Loucy (cell line): ENCODE results near the gene MYOF.

Experiments used
- H2AFZ ChIP-seq: fragments of 200-600 bp; sonication (generic); 2 replicates; pipeline ENCODE4 v1.6.0; 2016; ENCODE audit warnings: antibody characterized with exemption, mild to moderate bottlenecking, low read length, moderate library complexity
- H3F3A ChIP-seq: fragments of 200-600 bp; 2 replicates; pipeline ENCODE4 v1.6.0; 2016; ENCODE audit warnings: antibody characterized with exemption, low read depth, mild to moderate bottlenecking
- H3K27me3 ChIP-seq: fragments of 200-600 bp; sonication (generic); 2 replicates; pipeline ENCODE4 v1.6.1; 2014; ENCODE audit warnings: low read length, mild to moderate bottlenecking; ENCODE audit not compliant: insufficient read depth, poor library complexity, severe bottlenecking
- H3K36me3 ChIP-seq: fragments of 200-600 bp; sonication (generic); 2 replicates; pipeline ENCODE4 v1.6.1; 2016; ENCODE audit warnings: low read length; ENCODE audit not compliant: insufficient read depth
- H3K4me1 ChIP-seq: fragments of 200-600 bp; sonication (generic); 2 replicates; pipeline ENCODE4 v1.5.1; 2014; ENCODE audit warnings: low read length, mild to moderate bottlenecking; ENCODE audit not compliant: insufficient read depth, poor library complexity, severe bottlenecking
- H3K4me2 ChIP-seq: fragments of 200-600 bp; sonication (generic); 2 replicates; pipeline ENCODE4 v1.6.0; 2014; ENCODE audit warnings: antibody characterized with exemption, low read length, low read depth, mild to moderate bottlenecking; ENCODE audit not compliant: poor library complexity, severe bottlenecking
- H3K4me3 ChIP-seq: fragments of 200-600 bp; sonication (generic); 2 replicates; pipeline ENCODE4 v1.5.1; 2014; ENCODE audit warnings: low read length, mild to moderate bottlenecking, mixed read lengths; ENCODE audit not compliant: poor library complexity, severe bottlenecking
- H3K79me2 ChIP-seq: fragments of 200-600 bp; sonication (generic); 2 replicates; pipeline ENCODE4 v1.6.1; 2014; ENCODE audit warnings: low read length; ENCODE audit not compliant: insufficient read depth
- H3K9ac ChIP-seq: fragments of 200-600 bp; sonication (generic); 2 replicates; pipeline ENCODE4 v1.6.0; 2014; ENCODE audit warnings: mild to moderate bottlenecking, low read depth, low read length, moderate library complexity; ENCODE audit not compliant: poor library complexity, severe bottlenecking
- H3K9me2 ChIP-seq: fragments of 200-600 bp; sonication (generic); replicated peaks from 2 replicates; pipeline ENCODE4 v1.6.1; 2016; ENCODE audit warnings: low read depth, low read length, mixed read lengths
- H3K9me3 ChIP-seq: fragments of 200-600 bp; sonication (generic); 2 replicates; pipeline ENCODE4 v1.6.1; 2014; ENCODE audit warnings: mild to moderate bottlenecking, antibody characterized with exemption, low read length, low read depth; ENCODE audit not compliant: insufficient read depth
- H4K20me1 ChIP-seq: fragments of 200-600 bp; sonication (generic); 2 replicates; pipeline ENCODE4 v1.6.0; 2014; ENCODE audit warnings: antibody characterized with exemption, low read length, mild to moderate bottlenecking; ENCODE audit not compliant: insufficient read depth, poor library complexity, severe bottlenecking
- EZH2phosphoT487 ChIP-seq: fragments of 200-600 bp; IDR thresholded peaks from 2 replicates; pipeline ENCODE4 v1.6.1; 2018; ENCODE audit warnings: antibody characterized with exemption, mild to moderate bottlenecking, moderate library complexity, borderline replicate concordance
- TF ChIP-seq, protein P1 (sequence below): fragments of 200-600 bp; sonication (generic); conservative IDR thresholded peaks from 2 replicates; pipeline ENCODE4 v1.5.1; 2014; ENCODE audit warnings: mild to moderate bottlenecking, antibody characterized with exemption, low read length

MYOF gene

DNA sequence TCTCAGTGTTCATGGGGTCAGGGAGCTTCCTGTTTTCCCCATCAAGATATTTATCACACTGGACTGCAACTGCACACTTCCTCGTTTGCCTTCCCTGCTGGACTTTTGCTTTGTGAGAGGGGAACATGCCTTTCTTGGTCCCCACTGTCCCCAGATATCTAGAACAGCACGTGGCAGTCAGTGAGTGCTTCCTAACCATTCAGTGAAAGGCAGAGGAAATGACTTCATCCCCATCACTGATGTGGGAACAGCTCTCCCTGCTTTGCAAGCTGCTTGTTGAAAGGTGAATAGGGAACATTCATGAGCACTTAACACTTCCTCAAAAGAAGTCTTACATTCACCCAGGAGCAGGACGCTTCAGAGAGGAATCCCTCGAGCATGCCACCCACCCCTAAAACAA lies 135.4 kb downstream of the MYOF start:
- H3K9ac ChIP-seq: no peak overlapping the region
- H3K36me3 ChIP-seq: no peaks in the 10 kb centered on the region
- H3K4me3 ChIP-seq: no peak overlapping the region
- peaks cover 20% of the 10 kb centered on the region for H3K4me1 ChIP-seq
- H3K9me2 ChIP-seq: no peaks in the 10 kb centered on the region
- peak overlapping the region; percentile 80 for H2AFZ ChIP-seq
- H3K27me3 ChIP-seq: no peaks in the 10 kb centered on the region
- no peak overlapping the region for H3K4me2 ChIP-seq
- H3F3A ChIP-seq: no peaks in the 10 kb centered on the region
- no peaks in the 10 kb centered on the region for H3K79me2 ChIP-seq
- no peaks in the 10 kb centered on the region for H4K20me1 ChIP-seq
- no peaks in the 10 kb centered on the region for H3K9me3 ChIP-seq
- no peak for TF ChIP-seq EZH2phosphoT487
- TF ChIP-seq, protein P1, sequence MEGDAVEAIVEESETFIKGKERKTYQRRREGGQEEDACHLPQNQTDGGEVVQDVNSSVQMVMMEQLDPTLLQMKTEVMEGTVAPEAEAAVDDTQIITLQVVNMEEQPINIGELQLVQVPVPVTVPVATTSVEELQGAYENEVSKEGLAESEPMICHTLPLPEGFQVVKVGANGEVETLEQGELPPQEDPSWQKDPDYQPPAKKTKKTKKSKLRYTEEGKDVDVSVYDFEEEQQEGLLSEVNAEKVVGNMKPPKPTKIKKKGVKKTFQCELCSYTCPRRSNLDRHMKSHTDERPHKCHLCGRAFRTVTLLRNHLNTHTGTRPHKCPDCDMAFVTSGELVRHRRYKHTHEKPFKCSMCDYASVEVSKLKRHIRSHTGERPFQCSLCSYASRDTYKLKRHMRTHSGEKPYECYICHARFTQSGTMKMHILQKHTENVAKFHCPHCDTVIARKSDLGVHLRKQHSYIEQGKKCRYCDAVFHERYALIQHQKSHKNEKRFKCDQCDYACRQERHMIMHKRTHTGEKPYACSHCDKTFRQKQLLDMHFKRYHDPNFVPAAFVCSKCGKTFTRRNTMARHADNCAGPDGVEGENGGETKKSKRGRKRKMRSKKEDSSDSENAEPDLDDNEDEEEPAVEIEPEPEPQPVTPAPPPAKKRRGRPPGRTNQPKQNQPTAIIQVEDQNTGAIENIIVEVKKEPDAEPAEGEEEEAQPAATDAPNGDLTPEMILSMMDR: no peak

DNA sequence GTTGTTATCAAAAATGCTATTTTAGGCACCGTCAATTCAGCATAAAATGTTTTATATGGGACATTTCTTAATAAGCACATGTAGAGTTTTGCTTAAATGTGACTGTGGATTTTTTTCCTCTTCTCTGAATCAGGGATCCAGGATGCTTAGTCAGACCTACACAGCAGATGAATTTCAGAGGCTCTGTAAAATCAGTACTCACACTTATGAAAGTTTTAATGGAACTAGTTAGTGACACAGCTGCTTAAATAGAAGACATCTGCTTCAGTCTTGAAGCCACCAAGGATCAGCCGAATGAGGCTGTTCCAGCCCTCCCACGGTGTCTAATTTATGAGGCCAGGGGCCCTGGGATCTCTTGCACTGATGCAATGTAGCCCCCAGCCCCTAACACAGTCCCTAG lies 136.0 kb downstream of the MYOF start:
- H3K27me3 ChIP-seq: no peaks in the 10 kb centered on the region
- no peaks in the 10 kb centered on the region for H4K20me1 ChIP-seq
- no peaks in the 10 kb centered on the region for H3K9me2 ChIP-seq
- no peaks in the 10 kb centered on the region for H3K36me3 ChIP-seq
- no peak overlapping the region for H3K4me2 ChIP-seq
- TF ChIP-seq EZH2phosphoT487: no peak
- TF ChIP-seq, protein P1: no peak
- no peaks in the 10 kb centered on the region for H3F3A ChIP-seq
- H3K9me3 ChIP-seq: no peaks in the 10 kb centered on the region
- peaks cover 20% of the 10 kb centered on the region for H3K4me1 ChIP-seq
- H3K9ac ChIP-seq: no peak overlapping the region
- peak overlapping the region; percentile 80 for H2AFZ ChIP-seq
- H3K79me2 ChIP-seq: no peaks in the 10 kb centered on the region
- no peak overlapping the region for H3K4me3 ChIP-seq

DNA sequence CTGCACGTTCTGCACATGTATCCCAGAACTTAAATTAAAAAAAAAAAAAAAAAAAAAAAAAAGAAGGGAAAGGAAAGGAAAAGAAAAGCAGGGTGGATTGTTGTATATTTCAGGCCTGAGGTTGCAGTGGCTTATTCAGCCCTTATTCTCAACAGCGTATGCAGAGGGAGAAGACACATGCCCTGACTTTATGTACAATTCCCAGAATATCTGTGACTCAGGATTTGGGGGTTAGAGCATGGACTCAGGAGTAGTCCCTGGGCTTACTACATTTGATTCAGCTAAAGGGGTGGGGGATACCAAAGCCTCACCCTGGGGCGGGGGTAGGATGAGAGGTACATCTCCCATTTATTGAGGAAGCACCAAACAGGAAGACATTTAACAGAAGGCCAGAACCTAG lies 137.4 kb downstream of the MYOF start:
- Histone ChIP-seq H3K9ac (no peak overlapping the region), H3K27me3 (no peaks in the 10 kb centered on the region), H3K4me2 (no peak overlapping the region), H3K4me1 (peaks cover 20% of the 10 kb centered on the region), H3K79me2 (no peaks in the 10 kb centered on the region), H3K36me3 (no peaks in the 10 kb centered on the region), H3K9me2 (no peaks in the 10 kb centered on the region), H3K4me3 (no peak overlapping the region), H2AFZ (peak overlapping the region; percentile 65; the same call in 1 of the 2 replicates), H4K20me1 (no peaks in the 10 kb centered on the region), H3F3A (no peaks in the 10 kb centered on the region), H3K9me3 (no peaks in the 10 kb centered on the region)
- TF ChIP-seq, protein P1: no peak
